GM19463 (cell line): ENCODE results near the gene ADAM30.
"Not testable (repeated sequence)": the region's sequence is repeated elsewhere in the genome, so short reads cannot be mapped to it uniquely, and the experiment has no call there.

Experiments
- ATAC-seq: cut with Tn5 transposase; IDR thresholded peaks from one replicate; pipeline ENCODE4 v1.9.1; 2021; ENCODE audit warnings: mild to moderate bottlenecking, moderate library complexity; ENCODE audit not compliant: unreplicated experiment

The ADAM30 gene

DNA sequence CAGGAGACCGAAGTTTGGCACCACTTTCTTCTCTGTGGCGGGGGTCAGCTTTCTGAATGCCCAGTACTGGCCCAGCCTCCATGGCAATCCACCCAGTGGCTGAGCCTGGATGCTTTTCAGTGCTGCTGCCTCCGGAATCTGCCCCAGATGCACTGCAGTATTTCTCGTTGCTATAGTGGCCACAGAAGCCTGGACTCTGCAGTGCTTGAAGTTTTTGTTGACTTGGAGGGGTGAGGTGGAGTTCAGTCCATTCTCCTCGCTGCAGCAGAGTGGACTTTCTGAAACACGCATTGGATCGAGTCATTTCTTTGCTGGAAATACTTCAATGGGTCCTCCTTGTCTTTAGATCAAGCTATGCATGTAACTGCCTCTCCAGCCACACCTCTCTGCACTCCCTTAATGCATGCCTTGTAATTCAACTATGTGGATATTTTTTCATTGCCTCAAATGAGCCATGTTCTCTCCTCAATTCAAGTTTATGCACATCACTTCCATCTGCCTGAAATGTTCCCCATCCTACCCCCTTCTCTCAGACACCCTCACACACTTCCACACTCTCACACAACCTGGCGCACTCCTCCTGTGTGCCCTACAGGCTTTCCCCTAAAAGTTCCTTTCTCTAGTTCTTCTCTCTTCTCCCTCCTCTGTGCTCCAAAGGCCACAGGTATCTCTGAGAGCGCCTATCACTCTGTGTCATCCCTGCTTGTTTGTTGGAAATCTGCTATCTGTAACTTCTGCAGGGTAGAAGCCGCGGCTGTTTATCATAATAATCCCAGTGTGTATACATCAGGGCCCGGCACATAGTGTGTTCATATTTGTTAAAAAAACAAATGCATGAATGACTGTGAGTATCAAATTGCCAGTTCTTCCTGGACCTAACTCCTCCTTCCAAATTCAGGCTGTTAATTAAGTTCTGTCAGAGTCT, 16.5 kb downstream of the ADAM30 start:
- ATAC-seq, result no peak

DNA sequence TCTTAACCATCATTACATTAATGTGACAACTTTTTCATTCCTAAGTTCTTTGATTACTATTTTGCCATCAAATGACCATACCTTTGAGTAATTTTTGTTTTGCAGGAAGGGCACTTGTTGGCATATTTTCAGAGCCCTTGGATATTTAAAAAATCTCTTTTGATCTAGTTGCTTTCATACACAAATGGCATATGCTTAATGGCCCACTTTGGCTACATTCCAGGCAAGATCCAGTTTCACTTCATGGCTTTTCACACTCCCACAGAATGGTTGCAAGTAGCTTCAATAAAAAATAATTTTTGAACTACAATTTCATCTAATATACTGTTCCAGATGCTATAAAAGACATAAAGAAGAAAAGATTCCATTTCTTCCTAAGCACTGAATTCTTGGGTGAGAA, 18.1 kb downstream of the ADAM30 start:
- ATAC-seq, result no peak

DNA sequence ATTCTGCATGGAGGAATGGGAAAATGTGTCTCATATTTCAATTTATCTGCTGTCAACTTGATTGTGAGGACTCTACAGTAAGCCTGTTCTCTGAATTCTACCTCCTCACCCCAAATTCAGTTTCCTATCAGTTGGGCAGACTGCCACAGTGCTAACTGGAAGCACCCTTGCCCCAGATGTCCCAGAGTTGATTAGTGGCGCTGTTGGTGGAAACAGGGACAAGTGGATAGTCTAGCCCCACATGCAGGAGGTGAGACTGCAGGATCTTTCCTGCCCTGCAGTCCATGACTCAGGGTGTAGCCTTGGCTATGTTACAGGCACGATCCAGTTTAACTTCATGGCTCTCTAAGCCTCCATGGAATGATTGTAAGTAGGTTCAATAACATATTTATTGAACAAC, 22.1 kb downstream of the ADAM30 start:
- no peak for ATAC-seq

DNA sequence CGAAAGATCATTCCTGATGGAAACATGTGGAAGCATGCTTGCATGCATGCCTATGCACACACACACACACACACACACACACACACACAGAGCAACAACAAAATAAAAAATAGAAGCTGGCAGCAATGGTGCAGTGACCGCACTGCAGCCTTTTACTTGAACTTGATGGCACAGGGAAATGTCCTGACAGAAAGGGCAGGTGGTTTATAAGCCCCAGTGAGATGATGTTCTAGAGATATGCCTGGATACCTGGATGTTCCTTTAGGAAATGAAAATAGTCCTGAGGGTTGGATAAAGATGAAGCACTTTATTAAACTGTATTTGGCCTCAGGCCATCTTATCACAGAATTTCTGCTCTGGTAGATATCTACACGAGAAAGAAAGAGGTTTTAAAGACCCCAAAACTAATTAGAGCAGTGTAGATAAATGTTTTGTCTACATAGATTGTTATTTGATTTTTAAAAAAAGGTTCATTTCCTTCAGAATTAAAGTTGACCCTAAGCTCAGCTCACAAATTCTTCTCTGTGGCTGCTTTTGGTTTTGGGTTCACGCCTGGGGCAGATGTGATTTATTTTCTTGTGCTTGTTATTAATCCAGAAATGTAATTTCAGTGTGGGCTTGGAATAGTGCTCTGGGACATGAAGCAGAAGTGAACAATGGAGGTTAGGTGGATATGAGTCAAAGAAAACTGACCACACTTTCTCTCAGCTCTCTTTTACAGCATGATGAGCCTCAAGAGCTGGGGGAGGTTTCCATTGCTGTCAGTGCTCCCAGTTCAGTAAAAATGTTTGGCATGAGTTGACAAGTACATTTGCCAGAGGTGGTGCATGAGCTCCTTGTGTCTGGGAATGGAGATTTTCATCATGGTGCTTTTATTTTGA, 22.9 kb downstream of the ADAM30 start:
- no peak for ATAC-seq

DNA sequence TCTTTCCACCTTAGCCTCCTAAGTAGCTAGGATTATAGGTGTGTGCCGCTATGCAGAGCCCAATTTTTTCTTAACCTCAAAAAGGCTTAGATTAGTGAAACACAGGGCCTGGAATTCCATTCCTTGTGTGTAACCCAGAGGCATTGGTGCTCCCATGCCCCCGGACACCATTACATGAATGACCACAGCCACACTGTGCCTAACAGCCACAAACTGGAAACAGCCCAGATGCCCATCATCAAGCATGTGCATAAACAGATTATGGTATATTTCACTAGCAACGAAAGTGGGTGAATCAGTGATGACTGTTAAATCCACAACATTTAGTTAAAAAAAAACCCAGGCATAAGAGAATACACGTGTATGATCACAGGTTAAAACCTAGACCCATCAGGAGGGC, 24.4 kb downstream of the ADAM30 start:
- ATAC-seq, result no peak

DNA sequence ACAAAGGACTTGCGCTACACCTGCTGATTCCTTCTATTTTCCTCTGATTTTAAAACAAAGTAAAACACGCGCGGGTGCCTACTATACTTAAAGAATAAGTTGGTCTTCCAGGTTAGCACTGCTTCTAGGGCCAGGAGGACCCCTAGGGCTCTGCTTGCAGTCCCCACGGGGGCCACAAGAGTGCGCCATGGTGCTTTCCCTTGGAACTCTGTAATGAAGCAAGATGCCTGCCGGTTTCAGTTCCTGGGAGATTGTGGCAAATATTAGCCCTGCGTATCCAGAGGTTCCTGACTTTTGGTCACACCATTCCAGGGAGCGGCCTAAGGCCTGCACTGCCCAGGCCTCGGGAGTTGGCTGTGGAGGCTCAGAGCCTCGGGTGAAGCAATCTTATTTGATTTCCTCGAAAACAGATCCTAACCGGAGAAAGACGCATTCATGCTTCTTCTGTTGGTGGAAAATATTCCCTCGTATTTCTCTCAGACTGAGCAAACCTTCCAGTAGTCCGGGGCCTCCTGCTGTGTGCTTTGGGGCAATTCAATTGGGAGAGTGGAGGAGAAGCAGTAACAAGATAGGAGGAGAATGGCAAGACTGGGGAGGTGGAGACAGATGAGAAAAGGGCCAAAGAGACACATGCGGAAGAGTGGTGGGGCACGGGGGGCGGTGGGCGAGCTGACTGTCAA, 25.3 kb downstream of the ADAM30 start:
- no peak for ATAC-seq

DNA sequence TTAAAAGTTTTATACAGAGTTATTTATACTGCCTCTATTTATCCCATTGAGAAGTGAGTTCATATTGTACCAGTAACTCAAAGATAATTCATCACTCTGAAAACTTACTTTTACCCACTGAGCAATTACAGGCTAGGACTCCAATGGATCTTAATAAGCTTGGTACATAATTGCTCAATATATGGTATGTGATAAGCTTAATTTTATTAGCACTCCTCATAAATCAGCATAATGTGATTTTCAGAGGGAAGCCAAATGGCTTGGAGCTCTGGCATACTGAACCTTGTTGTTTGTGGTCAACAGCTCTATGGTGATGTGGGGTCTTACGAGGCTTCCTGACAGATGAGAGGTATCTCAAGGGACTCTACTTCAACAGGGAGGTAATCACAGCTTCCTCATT, 26.3 kb downstream of the ADAM30 start:
- no peak for ATAC-seq

DNA sequence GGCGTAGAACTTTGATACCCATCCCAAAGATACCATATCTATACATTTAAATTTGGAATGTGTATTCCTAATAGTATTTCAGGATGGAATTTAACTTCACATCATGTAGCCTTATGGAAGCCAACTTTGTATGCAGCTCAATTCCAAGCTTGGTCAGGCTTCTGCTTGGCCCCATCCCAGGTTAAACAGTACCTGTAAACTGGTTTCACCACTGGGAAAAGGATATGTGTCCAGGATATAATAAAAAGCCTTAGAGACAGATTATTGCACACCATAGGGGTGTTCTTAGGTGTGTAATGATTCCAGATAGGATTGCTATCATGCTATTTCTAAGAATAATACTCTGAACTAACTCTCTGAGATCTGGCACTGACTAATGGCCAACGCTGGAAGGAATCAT, 28.1 kb downstream of the ADAM30 start:
- ATAC-seq, result no peak

DNA sequence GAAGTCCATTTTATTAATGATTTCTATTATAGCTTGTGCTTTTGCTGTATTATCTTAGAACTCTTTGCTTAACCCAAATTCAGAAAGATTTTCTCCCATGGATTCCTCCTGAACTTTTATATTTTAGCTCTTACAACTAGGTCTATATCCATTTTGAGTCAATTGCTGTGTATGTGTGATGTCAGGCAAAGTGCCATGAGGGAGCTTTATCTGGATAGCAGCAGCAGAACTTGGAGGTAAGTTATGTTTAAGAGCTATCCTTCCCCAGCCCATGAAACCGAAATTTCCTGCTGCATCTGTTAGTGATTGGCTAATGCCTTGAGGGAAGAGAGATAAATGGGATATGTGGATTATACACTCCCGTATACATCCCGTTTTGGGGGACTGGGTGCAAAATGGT, 29.9 kb downstream of the ADAM30 start:
- no peak for ATAC-seq

DNA sequence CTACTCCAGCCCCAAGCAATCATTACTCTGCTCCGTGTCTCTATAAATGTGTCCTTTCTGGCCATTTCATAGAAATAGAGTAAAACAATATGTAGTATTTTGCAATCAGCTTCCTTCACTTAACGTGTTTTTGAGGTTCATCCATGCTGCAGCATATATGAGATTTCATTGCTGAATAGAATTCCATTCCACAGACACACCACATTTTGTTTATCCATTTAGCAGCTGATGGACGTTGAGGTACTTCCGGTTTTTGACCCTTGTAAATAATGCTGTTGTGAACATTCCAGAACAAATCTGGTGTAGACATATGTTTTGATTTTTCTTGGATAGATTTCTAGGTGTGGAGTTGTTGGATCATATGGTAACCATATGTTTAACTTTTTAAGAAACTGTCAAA, 30.7 kb downstream of the ADAM30 start:
- no peak for ATAC-seq

DNA sequence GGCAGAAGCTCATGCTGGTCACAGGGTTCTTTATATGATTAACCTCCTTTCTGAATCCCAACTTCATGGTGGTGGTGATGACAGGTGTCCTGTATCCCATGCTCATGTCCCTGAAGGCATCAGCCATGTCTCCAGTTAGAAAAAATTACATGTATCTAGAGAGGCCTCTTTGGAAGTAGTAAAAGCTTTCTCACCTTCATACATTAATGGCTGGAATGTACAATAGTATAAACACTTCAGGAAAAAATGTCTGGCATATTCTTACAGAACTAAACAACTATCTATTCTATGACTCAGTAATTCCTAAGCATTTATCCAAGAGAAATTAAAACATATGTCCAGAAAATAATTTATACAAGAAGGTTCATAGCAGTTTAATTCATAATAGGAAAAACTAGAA, 34.0 kb downstream of the ADAM30 start:
- no peak for ATAC-seq

DNA sequence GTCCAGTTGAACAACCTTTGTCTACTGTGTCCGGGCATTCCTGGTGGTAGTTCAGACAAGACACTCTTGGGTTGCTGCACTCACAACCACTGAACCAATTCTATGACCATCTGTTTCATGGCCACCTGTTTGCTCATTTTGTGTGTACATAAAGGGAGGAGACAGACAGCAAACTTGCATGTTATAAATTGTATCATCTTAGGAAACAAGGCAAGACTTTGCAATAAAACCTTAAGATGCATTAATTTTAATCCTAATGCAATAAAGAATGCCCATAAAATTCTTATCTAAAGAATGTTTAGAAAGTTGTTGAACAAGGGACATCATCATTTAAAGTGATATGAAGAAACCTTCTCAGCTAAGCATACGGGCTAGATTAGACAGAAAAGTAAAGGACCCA, 34.8 kb downstream of the ADAM30 start:
- no peak for ATAC-seq

DNA sequence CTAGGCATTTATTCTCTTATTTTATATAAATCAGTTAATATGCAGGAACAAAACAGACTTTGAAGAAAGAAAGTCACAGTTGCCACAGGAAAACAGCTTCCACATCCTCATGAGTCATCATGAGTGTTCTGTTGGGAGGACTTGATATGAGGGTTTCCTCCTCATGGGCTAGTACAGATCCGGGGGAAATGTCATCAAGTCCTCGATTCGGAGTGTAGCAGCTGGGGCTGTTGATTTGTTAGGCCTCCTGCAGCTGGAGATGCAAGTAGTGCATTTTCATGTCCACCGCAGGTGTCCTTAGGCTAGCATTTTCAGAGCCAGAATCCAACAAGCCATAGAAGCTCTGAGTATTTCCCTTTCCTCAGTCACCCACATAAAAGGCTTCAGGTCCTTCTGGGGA, 36.7 kb downstream of the ADAM30 start:
- no peak for ATAC-seq

DNA sequence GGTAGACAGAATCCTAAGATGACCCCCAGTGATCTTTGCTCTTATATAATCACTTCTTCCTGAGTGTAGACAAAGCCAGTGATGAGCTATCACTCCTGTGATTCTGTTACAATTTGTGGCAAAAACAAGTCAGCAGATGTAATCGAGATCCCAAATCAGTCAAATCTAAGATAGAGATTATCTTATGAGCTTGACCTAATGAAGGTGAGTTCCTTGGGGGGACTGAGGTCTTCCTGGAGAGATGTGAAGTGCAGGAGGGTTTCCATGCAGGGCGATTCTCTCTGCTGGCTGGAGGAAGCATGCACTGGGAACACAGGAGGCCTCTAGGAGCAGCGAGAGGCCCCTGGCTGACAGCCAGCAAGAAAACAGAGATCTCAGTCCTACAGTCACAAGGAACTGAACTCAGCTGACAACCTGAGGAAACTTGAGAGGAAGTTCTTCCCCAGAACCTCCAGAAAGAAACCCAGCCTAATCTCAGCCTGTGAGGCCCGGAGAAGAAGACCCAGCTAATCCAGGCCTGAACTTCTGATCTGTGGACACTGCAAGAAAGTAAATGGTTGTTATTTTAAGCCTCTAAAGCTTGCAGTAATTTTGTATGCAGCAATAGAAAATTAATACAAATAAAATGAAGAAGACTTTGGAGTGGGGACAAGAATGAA, 37.6 kb downstream of the ADAM30 start:
- ATAC-seq, result not testable (repeated sequence)

DNA sequence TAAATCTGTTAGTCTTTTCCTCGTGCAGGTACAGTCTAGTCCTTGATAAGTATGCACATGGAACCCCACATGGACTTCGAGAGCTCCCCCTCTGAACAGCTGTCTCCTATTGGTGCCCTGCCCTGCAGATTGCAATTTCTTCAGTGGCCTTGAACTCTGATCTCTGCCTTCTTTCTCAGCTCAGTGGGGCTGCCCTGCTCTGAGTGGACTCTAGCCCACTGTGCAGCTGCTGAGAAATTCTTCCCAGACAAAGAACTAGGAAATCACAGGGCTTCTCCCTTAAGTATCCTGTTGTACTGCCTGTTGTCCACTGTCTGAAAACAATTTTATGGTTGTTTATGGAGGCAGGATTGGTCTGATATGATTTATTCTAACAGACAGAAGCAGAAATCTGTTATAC, 38.2 kb downstream of the ADAM30 start:
- ATAC-seq, result no peak

DNA sequence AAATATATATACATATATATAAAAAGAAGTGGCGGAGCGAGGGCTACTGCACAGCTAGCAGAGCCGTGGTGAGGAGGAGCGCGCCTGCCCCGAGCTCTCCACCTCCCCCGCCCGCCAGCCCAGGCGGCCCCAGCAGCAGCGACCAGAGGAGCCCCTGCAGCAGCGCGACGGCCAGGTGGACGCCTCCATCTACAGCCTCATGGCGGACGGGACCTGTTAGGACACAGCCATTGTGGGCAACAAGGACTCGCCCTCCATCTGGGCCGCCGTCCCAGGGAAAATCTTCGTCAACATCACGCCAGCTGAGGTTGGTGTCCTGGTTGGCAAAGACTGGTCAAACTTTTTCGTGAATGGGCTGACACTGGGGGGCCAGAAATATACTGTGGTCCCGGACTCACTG, 43.2 kb downstream of the ADAM30 start:
- ATAC-seq, result no peak

DNA sequence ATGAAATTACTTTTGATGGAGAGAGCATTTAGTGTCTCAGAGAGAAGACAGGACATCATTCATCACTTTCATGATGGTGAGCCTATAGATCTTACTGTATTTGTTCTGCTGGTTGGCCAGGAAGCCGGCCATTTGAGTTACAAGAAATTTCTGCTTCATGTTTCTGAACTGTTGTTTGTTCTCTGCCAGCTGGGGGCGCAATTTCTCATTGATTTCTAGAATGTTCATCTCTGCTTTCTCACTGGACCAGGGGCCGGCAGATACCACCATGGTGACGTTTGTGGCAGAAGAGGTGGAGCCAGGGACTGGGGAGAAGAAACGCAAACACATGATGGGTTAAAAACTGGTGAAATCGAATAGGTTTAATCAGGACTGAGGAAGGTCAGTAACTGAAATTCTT, 52.1 kb downstream of the ADAM30 start:
- ATAC-seq, result not testable (repeated sequence)
